HepG2 (cell line): ENCODE measurements around the gene HSPB2. TPM values are rescaled to one million over a fixed set of nuclear protein-coding genes. Genes with fewer than 3 reads are reported as not detected.

Source experiments
- EEA1 ChIP-seq: sonication (generic); formaldehyde crosslinking; IDR thresholded peaks from 2 replicates; pipeline ENCODE4 v1.5.1; 2020; ENCODE audit warnings: mild to moderate bottlenecking, missing genetic modification reagents, borderline replicate concordance
- HBP1 ChIP-seq: IDR thresholded peaks from 2 replicates; pipeline ENCODE4 v1.6.1; 2016; ENCODE audit warnings: low read depth, control low read depth
- HDAC6 ChIP-seq: fragments of 200-600 bp; sonication (generic); IDR thresholded peaks from 2 replicates; pipeline ENCODE4 v1.7.0; 2017; ENCODE audit warnings: mild to moderate bottlenecking, antibody characterized with exemption, low read length, low read depth
- HIVEP1 ChIP-seq: sonication (generic); formaldehyde crosslinking; IDR thresholded peaks from 2 replicates; pipeline ENCODE4 v1.4.0; 2020; ENCODE audit warnings: mild to moderate bottlenecking, missing genetic modification reagents
- MEIS2 ChIP-seq: sonication (generic); formaldehyde crosslinking; IDR thresholded peaks from 2 replicates; pipeline ENCODE4 v1.9.0; 2021; ENCODE audit warnings: mild to moderate bottlenecking, missing genetic modification reagents
- PRMT3 ChIP-seq: sonication (generic); formaldehyde crosslinking; IDR thresholded peaks from 2 replicates; pipeline ENCODE4 v1.8.1; 2022; ENCODE audit warnings: low read depth, mild to moderate bottlenecking, moderate library complexity, missing genetic modification reagents, borderline replicate concordance
- RARG ChIP-seq: sonication (generic); formaldehyde crosslinking; IDR thresholded peaks from 2 replicates; pipeline ENCODE4 v1.4.0; 2020; ENCODE audit warnings: low read depth, mild to moderate bottlenecking, missing genetic modification reagents
- RBFOX2 ChIP-seq: fragments of 200-400 bp; formaldehyde crosslinking; IDR thresholded peaks from 2 replicates; pipeline ENCODE4 v1.6.1; 2017; ENCODE audit warnings: low read depth, mild to moderate bottlenecking, low read length
- REXO4 ChIP-seq: sonication (generic); formaldehyde crosslinking; IDR thresholded peaks from 2 replicates; pipeline ENCODE4 v1.8.0; 2022; ENCODE audit warnings: missing genetic modification reagents, mild to moderate bottlenecking, borderline replicate concordance
- RNF219 ChIP-seq: sonication (generic); formaldehyde crosslinking; IDR thresholded peaks from 2 replicates; pipeline ENCODE4 v1.5.0; 2020; ENCODE audit warnings: mild to moderate bottlenecking, missing genetic modification reagents
- SP1 ChIP-seq, 2 experiments: fragments of 450-650 bp in 1 of 2; sonication (generic) in 1 of 2; formaldehyde crosslinking in 1 of 2; IDR thresholded peaks; 2 replicates each; pipeline versions ENCODE4 v1.4.0 to v1.6.1; 2016 to 2020; ENCODE audit warnings: missing genetic modification reagents in 1 of 2
- TCF7L2 ChIP-seq: IDR thresholded peaks from 2 replicates; pipeline ENCODE4 v1.6.1; 2011; ENCODE audit warnings: mild to moderate bottlenecking, low read depth, low read length, moderate library complexity
- YEATS2 ChIP-seq: sonication (generic); formaldehyde crosslinking; IDR thresholded peaks from 2 replicates; pipeline ENCODE4 v1.4.0; 2020; ENCODE audit warnings: missing genetic modification reagents, borderline replicate concordance
- ZFP1 ChIP-seq: IDR thresholded peaks from 2 replicates; pipeline ENCODE4 v1.6.1; 2016
- ZNF235 ChIP-seq: sonication (generic); formaldehyde crosslinking; IDR thresholded peaks from 2 replicates; pipeline ENCODE4 v1.8.1; 2023; ENCODE audit warnings: mild to moderate bottlenecking, missing genetic modification reagents, borderline replicate concordance
- ZNF362 ChIP-seq: sonication (generic); formaldehyde crosslinking; IDR thresholded peaks from 2 replicates; pipeline ENCODE4 v1.4.0; 2020; ENCODE audit warnings: missing genetic modification reagents, mild to moderate bottlenecking, borderline replicate concordance
- ZNF432 ChIP-seq: sonication (generic); formaldehyde crosslinking; IDR thresholded peaks from 2 replicates; pipeline ENCODE4 v1.5.0; 2020; ENCODE audit warnings: missing genetic modification reagents, mild to moderate bottlenecking, borderline replicate concordance
- ZNF552 ChIP-seq: sonication (generic); formaldehyde crosslinking; IDR thresholded peaks from 2 replicates; pipeline ENCODE4 v1.9.0; 2022; ENCODE audit warnings: missing genetic modification reagents, mild to moderate bottlenecking, borderline replicate concordance
- ZNF589 ChIP-seq: sonication (generic); formaldehyde crosslinking; conservative IDR thresholded peaks from 2 replicates; pipeline ENCODE4 v1.8.0; 2022; ENCODE audit warnings: mild to moderate bottlenecking, moderate library complexity, missing genetic modification reagents
- ZNF629 ChIP-seq: sonication (generic); formaldehyde crosslinking; conservative IDR thresholded peaks from 2 replicates; pipeline ENCODE4 v1.5.0; 2020; ENCODE audit warnings: missing genetic modification reagents
- ZNF792 ChIP-seq: IDR thresholded peaks from 2 replicates; pipeline ENCODE4 v1.6.1; 2016
- polyA plus RNA-seq, 8 experiments: library from polyadenylated mRNA; depleted of rRNA in 3 of 8; stranded (reverse) in 7 of 8; unstranded in 1 of 8; fragments of >200 nt; fragmentation: Illumina TruSeq in 4 of 8; extraction: Trizol in 4 of 8; gene quantifications; 2 replicates each; pipeline versions ENCODE4 v1.2.1 to v1.2.3, GENCODE V29; 2011 to 2016; ENCODE audit warnings: low read depth in 4 of 8, missing spikeins in 1 of 8, mixed read lengths in 1 of 8; ENCODE audit not compliant: insufficient read depth in 1 of 8
- total RNA-seq, 5 experiments: library from RNA; depleted of rRNA; stranded (reverse); fragments of >200 nt; fragmentation: Illumina TruSeq; extraction: Trizol; gene quantifications; 2 replicates each; pipeline ENCODE4 v1.2.3, GENCODE V29; 2016; ENCODE audit warnings: low read depth in 1 of 5
- TF ChIP-seq, protein P1 (sequence below): sonication (generic); formaldehyde crosslinking; IDR thresholded peaks from 2 replicates; pipeline ENCODE4 v1.4.0; 2020; ENCODE audit warnings: missing genetic modification reagents

The HSPB2 gene
- total and polyA plus RNA-seq, 2 of the 13 experiments (the other 11 are each of a cell fraction or from before 2014, with no cell fraction given): 0.04 TPM; not detected in 1

DNA sequence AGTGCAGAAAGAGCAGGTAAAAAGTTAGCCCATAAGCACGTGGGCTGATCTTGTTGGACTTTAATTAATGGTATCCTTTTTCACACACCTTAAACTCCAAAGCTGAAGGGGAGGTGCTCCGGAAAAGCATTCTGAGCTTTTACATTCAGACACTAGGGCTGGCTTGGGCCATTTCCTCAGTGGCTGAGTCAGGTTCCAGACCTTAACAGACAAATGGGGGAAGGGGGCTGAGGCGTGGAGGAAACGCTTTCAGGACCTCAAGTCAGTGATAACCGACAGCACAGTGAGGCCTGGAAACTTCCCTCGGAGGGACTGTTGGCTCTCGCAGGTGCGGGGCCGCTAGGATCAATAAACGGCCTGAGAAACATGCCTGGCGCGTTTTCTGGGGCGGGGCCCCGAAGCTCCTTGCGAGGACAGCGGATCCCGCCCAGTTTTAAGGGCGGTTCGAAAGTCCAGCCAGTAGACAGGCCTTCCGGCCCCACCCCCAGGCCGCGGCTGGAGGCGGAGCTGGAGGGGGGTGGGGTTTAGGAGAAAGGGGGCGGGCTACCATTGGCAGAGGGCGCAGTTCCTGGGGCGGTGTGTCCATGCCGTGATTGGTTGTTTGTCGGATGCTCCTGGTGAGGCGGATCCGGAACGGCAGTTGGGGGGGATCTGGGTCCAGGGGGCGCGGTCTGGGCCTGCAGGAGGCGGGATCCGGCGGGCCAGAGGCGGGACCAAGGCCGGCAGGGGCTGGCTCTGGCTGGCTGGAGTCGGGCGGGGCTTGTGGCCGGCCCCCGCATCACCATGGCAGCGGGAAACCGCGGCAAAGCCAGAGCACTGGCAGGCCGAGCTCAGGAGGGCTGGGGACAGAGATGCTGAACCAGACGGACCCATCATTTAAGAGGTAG is 14.2 kb downstream of the HSPB2 start (continued):
- TF ChIP-seq, protein P1, sequence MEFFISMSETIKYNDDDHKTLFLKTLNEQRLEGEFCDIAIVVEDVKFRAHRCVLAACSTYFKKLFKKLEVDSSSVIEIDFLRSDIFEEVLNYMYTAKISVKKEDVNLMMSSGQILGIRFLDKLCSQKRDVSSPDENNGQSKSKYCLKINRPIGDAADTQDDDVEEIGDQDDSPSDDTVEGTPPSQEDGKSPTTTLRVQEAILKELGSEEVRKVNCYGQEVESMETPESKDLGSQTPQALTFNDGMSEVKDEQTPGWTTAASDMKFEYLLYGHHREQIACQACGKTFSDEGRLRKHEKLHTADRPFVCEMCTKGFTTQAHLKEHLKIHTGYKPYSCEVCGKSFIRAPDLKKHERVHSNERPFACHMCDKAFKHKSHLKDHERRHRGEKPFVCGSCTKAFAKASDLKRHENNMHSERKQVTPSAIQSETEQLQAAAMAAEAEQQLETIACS (CRISPR knock-in tag): no peak
- no peak for TF ChIP-seq ZFP1 (CRISPR knock-in tag)
- peak; percentile 70 for TF ChIP-seq RBFOX2
- no peak for TF ChIP-seq RARG (CRISPR knock-in tag)
- TF ChIP-seq ZNF589 (CRISPR knock-in tag): no peak
- TF ChIP-seq HBP1 (CRISPR knock-in tag): peak; percentile 44; the same call in 1 of the 2 replicates
- peak; percentile 66; the same call in 1 of the 2 replicates for TF ChIP-seq YEATS2
- peak; percentile 28; the same call in 1 of the 2 replicates for TF ChIP-seq MEIS2 (CRISPR knock-in tag)
- no peak for TF ChIP-seq PRMT3 (CRISPR knock-in tag)
- TF ChIP-seq ZNF235 (CRISPR knock-in tag): no peak
- peak; percentile 6; the same call in 1 of the 2 replicates for TF ChIP-seq EEA1
- no peak for TF ChIP-seq ZNF432 (CRISPR knock-in tag)
- 0 out of 2 replicates have a peak, but pooled peaks have one; percentile 10 for TF ChIP-seq ZNF362 (CRISPR knock-in tag)
- TF ChIP-seq REXO4 (CRISPR knock-in tag): no peak
- TF ChIP-seq TCF7L2: no peak
- TF ChIP-seq HIVEP1 (CRISPR knock-in tag): peak; percentile 46; the same call in 1 of the 2 replicates
- TF ChIP-seq RNF219 (CRISPR knock-in tag): no peak
- TF ChIP-seq SP1 (IDR thresholded peaks at IDR 0.05): no peak
- TF ChIP-seq SP1 (CRISPR knock-in tag; IDR thresholded peaks at IDR 0.05): peak; percentile 69
- TF ChIP-seq ZNF629 (CRISPR knock-in tag): no peak
- TF ChIP-seq ZNF792: peak; percentile 46; the same call in 1 of the 2 replicates
- TF ChIP-seq ZNF552 (CRISPR knock-in tag): no peak
- TF ChIP-seq HDAC6: no peak
